HG02610 (cell line): ENCODE measurements around the gene RLN1.
"Not testable (repeated sequence)": the region's sequence is repeated elsewhere in the genome, so short reads cannot be mapped to it uniquely, and the experiment has no call there.

Experiments used
- ATAC-seq: cut with Tn5 transposase; IDR thresholded peaks from one replicate; pipeline ENCODE4 v1.9.1; 2021; ENCODE audit warnings: mild to moderate bottlenecking, moderate library complexity; ENCODE audit not compliant: unreplicated experiment

RLN1 gene, protein sequence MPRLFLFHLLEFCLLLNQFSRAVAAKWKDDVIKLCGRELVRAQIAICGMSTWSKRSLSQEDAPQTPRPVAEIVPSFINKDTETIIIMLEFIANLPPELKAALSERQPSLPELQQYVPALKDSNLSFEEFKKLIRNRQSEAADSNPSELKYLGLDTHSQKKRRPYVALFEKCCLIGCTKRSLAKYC

DNA sequence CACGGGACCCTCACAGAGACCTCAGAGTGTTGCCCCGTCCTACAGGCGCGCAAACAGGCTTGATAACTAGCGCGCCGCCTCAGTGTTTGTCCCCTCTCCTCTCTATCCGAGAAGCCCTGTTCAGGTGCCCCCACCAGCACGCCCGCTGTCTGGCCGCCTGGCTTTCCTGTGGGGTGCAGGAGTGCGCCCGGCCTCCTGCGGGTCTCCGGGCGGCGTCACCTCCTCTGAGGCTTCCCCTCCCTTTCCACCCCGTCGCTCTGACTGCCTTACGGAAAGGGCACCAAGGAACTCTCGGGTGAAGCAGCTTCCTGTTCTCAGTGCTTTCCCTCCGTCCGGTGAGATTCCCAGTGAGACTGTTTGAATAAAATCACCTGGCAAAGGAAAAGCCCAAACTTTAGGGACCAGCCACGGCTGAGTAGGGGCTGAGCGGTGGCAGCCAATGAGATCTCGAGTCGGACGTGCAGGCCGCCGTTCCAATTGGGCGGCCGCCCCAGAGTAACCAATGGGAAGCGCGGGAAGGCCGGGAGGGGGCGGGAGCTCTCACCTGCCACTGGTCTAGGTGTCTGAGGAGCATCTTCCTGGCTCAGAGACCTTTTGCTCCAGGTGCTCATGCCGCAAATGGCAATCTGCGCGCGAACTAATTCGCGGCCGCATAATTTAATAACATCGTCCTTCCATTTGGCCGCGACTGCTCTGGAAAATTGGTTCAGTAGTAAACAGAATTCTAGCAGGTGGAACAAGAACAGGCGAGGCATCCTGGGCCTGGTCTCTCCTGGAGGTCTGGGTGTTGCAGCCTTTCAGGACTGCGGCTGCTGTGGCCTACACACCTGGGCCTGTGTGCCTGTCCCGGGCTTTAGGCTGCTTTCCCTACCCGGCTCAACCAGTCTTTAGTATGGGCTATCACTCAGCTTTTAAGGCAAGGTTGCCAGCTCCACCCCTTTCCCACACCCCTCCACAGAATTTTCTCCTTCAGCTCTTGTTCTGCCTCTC lies at the start of gene RLN1:
Gene RLN1 (minus strand): TSS at position 885 of the 990 bp plus-strand sequence. CDS start 130 bp downstream, at position 755.
- peak; percentile 100 for ATAC-seq

DNA sequence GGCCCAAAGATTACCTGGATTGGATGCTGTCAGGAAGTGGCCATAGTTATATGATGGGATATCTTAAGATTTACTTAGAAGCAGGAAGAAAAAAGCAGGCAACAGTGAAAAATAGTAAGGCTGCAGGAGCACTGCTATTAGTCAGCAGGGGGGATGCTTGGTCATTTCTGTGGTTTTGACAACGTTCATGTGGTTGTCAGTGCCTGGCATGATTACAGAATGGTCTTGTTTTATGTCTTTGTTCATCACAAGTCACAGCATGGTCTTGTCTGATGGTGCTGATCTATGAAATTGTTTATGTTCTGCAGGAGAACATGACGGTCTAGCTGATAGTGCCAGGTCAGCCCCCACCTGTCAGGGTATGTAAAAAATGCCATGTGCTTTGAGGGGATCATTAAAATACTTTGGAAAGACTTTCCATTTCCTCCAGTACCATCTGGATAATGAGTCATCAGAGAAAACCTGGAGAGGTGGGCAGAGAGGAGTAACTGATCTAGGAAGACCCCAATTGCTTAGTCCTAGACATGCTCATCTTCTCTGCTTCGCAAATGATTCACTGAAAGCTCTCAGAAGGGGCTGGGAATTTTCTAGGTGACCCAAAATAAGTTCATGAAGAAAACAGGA lies 49.5 kb upstream of the RLN1 start:
- peak; percentile 79 for ATAC-seq

DNA sequence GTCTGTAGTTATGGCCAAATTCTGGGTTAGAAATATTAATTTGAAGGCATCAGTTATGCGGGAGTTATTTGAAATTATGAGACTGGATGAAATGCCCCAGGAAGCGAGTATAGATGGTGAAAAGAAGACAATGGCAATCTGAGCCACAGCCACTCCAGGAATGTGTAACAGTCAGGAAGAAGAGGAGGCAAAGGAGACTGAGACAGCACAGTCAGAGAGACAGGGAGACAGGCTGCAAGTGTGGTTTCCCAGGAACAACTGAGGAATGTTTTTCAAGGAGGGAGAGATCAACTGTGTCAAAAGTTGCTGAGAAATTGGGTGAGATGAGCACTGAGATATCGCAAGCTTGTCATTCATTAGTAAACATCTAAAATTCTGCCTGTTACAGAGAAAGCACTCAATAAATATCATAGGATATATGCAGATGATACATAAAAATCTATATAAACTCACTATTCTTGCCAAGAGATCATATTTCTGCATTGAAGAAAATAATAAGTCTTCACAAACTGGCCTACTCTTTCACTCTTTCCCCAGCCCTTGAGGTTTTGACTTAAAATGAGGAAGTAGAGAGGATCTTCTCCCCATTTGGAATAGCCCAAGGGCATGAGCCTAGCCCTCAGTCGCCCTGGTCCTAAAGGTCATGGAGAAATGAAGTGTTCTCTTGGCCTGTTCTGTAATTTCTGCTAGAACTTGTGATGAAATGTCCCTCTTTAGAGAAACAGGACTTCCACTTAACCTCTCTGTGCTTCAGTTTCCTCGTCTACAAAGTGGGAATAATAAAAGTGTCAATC lies 48.5 kb upstream of the RLN1 start:
- no peak for ATAC-seq

DNA sequence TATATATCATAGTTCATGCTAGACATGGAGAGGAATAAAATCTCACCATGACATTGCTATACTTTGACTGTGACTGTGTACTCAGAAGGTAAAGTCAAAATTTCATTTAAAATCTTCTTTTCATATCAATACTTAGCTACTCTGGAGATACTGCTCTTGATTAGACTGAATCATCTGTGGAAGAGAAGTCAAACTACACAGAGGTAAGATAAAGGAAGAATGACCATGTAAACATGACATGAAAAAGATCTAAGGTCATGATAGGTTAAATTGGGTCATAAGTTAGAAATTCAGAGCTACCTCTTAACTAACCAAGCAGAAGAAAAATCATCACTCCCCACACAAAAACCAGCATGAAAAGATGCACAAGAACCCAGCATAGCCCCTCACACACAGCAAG lies 44.8 kb upstream of the RLN1 start:
- ATAC-seq = no peak

DNA sequence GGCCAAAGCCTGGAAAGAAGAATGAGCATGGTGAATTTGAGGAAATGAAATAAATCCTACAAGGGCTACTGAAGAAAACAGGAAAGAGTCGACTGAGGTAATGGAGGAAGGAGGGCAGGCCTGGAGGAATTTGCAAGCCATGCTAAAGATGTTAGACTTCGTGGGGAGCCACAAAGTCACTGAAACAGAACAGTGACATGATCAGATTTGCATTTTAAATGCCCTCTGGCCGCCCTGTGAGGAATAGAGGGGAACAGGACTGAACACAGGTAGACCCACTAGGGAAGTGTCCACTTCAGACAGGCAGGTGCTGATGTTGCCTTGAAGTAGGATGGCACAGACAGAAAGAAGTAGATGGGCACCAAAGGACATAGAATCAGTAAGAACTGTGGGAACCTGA lies 42.8 kb upstream of the RLN1 start:
- ATAC-seq = peak; percentile 42

DNA sequence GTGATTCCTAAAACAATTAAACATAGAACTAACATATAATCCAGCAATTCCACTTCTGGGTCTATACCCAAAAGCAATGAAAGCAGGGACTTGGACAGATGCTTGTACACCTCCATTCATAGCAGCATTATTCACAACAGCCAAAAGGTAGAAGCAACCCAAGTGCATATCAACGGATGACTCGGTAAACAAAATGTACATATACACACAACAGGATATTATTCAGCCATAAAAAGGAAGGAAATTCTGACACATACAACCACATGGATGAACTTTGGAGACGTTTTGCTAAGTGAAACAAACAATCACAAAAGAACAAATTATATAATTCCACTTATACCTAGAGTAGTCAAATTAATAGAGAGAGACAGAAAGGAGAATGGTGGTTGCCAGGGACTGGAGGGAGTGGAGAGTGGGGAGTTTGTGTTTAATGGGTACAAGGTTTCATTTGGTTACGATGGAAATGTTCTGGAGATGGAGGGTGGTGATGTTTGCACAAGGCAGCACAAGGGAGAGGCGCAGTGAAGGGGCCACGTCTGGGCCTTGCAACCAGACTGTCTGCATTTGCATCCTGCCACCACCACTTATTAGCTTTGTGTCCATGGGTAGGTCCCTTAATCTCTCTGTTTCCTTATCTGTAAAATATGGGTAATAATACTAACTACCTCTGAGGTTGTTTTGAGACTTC lies 36.3 kb upstream of the RLN1 start:
- ATAC-seq = no peak

DNA sequence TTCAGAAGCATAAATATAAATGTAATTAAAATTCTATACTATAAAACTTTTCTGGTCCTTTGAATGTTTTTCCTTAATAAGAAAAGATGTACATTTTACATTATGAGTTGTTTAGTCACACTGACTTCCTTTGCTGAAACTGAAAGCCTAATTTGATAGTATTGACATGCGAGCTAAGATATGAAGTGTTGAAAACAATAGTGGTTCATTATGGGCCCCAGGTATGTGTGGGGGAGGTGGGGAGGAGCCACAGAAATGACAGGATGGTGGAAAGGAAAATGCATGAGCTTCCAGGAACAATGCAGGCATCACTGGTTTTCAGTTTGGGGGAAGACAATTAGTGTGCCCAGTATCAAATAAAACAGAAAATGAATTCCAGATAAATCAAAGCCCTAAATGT lies 35.4 kb upstream of the RLN1 start:
- ATAC-seq = peak; percentile 56

DNA sequence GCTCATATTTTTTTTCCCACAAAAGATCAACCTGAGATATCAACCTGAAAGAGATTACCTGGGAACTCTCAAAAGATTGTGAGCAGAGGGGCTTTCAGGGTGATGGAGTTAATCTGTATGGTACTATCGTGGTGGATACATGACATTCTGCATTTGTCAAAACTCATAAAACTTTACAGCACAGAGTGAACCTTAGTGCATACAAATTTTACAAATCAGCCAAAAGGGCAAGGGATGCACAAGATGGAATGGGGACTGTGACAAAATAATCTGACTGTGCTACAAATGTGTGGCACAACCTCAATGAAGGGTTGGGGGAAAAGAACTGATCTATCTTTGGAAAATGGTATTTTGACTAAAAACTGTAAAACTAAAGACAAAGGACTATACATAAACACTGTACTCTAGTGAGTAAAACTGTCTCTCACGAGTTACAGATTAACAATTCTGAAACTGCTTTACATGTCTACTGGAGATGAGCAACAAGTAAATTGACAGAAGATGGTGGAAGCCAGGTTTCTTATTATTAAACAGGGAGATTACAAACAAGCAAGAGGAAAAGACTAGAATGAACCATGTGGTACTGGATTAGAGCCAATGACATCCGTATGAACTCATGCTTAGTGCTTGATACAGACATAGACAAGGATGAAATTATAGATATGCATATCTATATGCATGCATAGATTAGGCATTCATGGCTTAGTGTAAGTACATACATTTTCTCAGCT lies 24.8 kb upstream of the RLN1 start:
- ATAC-seq = peak; percentile 98

DNA sequence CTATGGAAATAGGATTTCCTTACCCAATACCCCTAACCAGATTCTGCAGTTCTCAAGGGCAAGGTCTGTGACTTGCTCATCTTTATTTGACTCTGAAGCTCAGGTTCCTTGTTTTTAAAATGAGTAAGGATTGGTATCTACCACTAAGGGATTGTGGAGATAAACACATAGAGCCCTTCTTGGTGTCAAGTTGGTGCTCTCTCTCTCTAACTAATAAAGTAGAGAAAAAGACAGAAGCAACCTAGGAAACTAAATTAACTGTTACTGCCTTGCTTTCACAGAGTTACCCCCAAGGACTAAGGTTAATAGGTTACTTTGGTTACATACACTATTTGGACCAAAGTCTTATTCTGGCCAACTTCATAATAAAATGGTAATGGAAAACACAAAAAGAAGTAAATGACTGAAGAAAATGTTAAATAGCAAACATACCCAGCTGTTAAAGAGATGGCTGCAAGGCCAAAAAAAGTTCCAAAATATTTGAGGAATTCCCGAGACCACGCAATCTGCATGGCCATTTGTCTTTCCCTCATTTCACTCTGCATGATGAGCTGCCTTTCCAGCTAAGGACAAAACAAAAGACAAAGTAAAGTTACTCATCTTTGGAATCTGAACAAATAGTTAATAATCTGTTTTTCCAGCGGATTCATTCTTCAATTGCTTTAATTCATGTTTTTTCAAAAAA lies 21.8 kb upstream of the RLN1 start:
- no peak for ATAC-seq

DNA sequence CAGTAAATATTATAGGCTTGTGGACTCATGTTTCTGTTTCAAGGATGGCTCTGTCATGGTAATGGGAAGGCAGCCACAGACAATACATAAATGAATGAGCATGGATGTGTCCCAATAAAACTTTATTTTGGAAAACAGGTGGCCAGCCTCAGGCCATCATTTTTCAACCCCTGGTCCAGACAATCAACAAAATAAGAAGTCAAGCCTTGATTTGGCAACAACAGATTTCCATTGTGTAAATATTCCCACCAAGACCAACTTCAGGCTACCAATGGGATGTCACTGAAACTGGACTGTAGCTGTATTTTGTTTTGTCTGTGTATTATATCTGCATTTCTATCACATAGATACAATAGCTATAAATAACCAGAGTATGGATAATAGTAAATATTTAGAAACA lies 20.7 kb upstream of the RLN1 start:
- ATAC-seq = no peak

DNA sequence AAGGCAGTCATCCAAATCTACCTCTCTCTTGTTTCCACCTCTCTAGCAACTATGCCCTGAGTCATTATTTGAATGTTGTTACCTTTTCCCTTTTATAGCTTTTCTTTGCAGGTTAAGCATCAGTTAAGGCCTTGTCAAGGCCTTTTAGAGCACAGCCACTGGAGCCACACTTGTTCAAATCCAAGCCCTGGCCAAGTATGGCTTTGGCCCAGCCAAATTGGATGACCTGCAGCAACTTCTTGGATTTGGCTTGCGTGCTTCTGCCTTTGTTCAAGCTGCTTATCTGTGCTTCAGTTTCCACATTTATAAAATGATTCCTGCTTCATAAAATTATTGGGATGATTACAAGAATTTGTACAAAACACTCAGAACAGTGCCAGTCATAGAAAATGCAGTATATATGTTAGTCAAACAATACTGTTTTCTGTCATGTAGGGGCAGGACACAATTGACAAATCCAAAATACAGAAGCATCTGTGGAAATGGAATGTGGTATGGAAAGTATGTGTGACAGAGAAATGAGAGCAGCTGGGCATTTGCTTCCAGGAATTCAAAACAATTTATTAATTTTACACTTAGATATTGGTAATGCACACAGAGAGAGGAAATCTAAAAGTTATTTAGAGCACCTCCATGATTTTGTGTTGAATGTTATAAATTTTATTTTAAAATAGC lies 17.9 kb upstream of the RLN1 start:
- no peak for ATAC-seq

DNA sequence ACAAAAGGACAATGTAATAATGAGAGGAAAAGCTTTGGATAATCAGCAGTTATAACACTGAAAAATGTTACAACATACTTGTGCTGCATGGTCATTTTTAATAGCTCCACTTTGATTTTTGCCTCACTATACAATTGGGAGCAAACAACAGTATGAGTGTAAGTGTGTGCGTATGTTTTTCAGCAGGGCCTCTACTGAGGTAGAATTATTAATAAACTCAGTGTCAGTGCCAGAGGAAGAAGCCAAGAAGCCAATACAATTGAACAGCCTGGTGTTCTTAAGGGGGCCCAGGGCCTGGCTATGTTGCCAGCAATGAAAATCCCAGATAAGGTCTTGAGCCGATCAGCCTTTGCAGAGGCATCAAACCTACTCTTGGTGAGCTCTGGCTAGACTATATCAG lies 16.1 kb upstream of the RLN1 start:
- no peak for ATAC-seq

DNA sequence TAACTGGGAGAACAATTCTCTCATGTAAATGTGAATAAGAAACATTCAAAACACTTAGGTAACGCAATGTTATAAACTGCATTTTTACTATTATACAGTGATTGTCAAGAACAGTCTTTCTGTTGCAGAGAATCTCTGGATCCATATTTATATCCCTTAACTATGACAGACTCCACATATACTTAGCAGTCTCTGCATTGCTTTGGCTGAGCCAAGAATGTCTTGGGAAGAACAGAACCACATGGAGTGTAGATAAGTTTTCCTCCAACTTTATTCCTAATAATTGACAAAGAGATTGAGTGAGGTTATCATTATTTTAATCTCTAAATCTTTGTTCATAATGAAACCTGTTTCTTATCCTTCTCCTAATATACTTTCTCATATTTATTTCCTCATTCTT lies 15.6 kb upstream of the RLN1 start:
- ATAC-seq = no peak

DNA sequence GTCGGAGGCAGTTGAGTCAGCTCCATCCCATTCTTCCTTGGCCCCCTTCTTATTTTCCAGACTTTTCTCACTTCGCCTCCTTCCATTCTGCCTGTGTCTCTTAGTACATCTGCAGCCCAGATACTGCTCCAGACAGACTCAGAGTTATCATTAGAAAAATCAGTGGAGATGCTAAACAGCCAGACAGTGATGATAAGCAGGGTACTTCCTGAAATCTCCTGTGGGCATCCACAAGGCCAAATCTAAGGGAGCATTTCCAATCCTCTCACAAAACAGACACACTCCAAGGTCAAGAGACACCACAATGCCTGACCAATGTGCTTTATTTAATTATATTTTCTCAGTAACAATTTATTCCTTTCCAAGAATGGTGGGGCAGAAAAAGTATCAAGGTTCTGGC lies 14.5 kb upstream of the RLN1 start:
- ATAC-seq = no peak

DNA sequence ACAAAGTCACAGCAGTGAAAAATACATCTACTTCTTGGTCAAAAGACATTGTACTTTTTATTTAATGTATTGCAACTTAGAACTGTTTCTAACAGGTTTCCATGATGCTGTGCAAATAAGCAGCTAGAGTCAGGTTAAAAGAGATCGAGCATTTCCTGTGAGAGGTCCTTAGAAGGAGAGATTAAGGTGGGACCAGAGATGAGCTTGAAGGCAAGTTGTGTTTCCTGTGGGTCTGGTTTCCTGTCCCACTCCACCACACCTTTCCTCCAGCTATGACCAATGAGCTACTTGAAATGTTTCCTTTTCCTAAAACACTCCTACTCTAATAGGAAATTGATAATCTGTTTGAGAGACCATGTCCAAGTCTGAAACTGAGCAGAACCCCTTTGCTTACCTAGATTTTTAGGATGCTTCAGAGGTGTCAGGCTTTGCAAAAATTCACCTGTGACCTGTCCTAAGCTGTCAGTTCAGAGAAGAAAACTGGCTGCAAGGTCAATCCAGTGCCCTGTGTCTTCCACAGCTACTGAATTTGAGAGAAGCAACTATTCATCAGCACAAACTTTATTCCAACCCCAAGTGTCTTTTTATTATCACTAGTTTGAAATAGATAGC lies 13.1 kb upstream of the RLN1 start:
- ATAC-seq = no peak

DNA sequence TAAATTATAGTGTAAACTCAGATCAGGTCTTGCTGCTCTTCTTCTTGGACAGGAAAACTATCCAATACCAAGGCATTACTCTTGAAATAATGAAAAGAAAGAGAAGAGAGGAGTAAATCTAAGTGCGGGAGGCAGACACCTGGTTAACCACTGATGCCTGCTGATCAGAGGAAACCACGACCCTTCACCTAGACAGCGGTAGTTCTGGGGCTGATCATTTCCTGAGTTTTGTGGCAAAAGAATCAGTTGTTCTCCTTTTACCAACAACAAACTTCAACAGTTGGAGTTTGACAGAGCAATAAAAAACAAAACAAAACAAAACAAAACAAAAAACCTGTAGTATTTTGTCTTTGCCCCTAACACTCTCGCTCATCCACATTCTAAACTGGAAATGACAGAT lies 3.0 kb downstream of the RLN1 start:
- no peak for ATAC-seq

DNA sequence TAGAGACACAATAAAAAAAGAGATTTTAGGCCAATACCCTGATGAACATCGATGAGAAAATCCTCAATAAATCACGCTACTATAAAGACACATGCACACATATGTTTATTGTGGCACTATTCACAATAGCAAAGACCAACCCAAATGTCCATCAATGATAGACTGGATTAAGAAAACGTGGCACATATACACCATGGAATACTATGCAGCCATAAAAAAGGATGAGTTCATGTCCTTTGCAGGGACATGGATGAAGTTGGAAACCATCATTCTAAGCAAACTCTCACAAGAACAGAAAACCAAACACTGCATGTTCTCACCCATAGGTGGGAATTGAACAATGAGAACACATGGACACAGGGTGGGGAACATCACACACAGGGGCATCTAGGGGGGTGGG lies 8.4 kb downstream of the RLN1 start:
- not testable (repeated sequence) for ATAC-seq

DNA sequence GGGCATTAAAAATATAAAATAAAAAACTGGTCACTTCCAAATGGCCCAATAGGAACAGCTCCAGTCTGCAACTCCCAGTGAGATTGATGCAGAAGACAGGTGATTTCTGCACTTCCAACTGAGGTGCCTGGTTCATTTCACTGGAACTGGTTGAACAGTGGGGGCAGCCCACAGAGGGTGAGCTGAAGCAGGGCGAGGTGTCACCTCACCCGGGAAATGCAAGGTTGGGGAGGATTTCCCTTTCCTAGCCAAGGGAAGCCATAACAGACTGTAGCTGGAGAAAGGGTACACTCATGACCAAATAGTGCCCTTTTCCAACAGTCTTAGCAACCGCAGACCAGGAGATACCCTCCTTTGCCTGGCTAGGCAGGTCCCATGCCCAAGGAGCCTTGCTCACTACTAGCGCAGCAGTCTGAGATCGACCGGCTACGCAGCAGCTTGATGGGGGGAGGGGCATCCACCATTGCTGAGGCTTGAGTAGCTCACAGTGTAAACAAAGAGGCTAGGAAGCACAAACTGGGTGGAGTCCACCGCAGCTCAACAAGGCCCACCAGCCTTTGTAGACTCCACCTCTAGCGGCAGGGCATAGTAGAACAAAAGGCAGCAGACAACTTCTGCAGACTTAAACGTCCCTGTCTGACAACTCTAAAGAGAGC lies 12.7 kb downstream of the RLN1 start:
- no peak for ATAC-seq
